ENCODE measurements around the gene INF2. TPM values are rescaled to one million over a fixed set of nuclear protein-coding genes. Genes with fewer than 3 reads are reported as not detected.

INF2 gene
- total RNA-seq, 1 experiment from 2014 or later, result 58.3 TPM

- TF ChIP-seq CTCF (conservative IDR thresholded peaks at IDR 0.05), result peak; percentile 74
- Histone ChIP-seq H3K14ac (ENCODE audit: insufficient read depth, low read length) (no peak overlapping the region), H3K18ac (ENCODE audit: insufficient read length, low read depth, low read length) (no peak overlapping the region), H3T11ph (ENCODE audit: low read length) (no peak overlapping the region), H3K27ac (ENCODE audit: insufficient read length, low read depth, low read length) (no peak overlapping the region), H2AK5ac (ENCODE audit: insufficient read length, low read length) (no peak overlapping the region), H4K8ac (replicated peaks; ENCODE audit: insufficient read length, low read depth, low read length) (no peak overlapping the region), H3K4me2 (ENCODE audit: insufficient read depth, insufficient read length, low read length) (no peak overlapping the region), H3K4ac (ENCODE audit: low read depth, low read length) (no peak overlapping the region), H3K79me2 (ENCODE audit: insufficient read depth, low read length) (no peaks in the 10 kb centered on the region), H3K9ac (ENCODE audit: extremely low read depth, insufficient read length, low read length) (no peak overlapping the region), H2BK12ac (ENCODE audit: insufficient read length, low read depth, low read length) (no peak overlapping the region), H3K9me3 (ENCODE audit: control insufficient read depth, low read depth, low read length) (no peaks in the 10 kb centered on the region), H4K20me1 (ENCODE audit: control insufficient read depth, insufficient read depth, insufficient read length) (peaks cover 2% of the 10 kb centered on the region), H2BK120ac (ENCODE audit: low read depth, low read length, poor library complexity, severe bottlenecking) (no peak overlapping the region), H2BK15ac (ENCODE audit: low read depth, low read length) (no peak overlapping the region), H4K5ac (ENCODE audit: insufficient read length, low read depth, low read length) (no peak overlapping the region), H2AFZ (ENCODE audit: low read length) (no peak overlapping the region), H3K56ac (ENCODE audit: insufficient read length, low read depth, low read length) (no peak overlapping the region), H3K23ac (ENCODE audit: insufficient read length, low read depth, low read length) (no peak overlapping the region), H4K91ac (ENCODE audit: insufficient read length, low read depth, low read length) (no peak overlapping the region), H3K23me2 (ENCODE audit: insufficient read length, low read depth, low read length, poor library complexity, severe bottlenecking) (no peaks in the 10 kb centered on the region), H3K27me3 (ENCODE audit: insufficient read depth, low read length) (no peaks in the 10 kb centered on the region; the same call in 1 of the 2 replicates), H2BK20ac (ENCODE audit: low read depth, low read length, poor library complexity, severe bottlenecking) (no peak overlapping the region), H2BK5ac (ENCODE audit: insufficient read length, low read length) (no peak overlapping the region), H3K4me1 (ENCODE audit: insufficient read depth, low read length) (no peaks in the 10 kb centered on the region), H3K79me1 (ENCODE audit: insufficient read depth, low read depth, low read length, poor library complexity, severe bottlenecking) (no peaks in the 10 kb centered on the region)
- Mint-ChIP-seq H3K4me3 (no peak overlapping the region), H3K27me3 (ENCODE audit: low read depth) (peaks cover 24% of the 10 kb centered on the region), H3K27ac (no peak overlapping the region), H3K9me3 (peaks cover 0 to 3% of the 10 kb centered on the region in 2 experiments; a peak in 1 of 5 replicates), H3K36me3 (ENCODE audit: insufficient read depth in 1 of 3, low read depth in 3 of 3) (peaks cover 0 to 3% (median 0%) of the 10 kb centered on the region in 3 experiments; a peak in 2 of 7 replicates), H3K4me1 (peaks cover 0 to 3% of the 10 kb centered on the region in 2 experiments; a peak in 1 of 4 replicates)
- no CpG with 5 or more reads among the region's 18 CpGs for WGBS (ENCODE audit: extremely low coverage, insufficient read length, low lambda C conversion rate)
- peak; percentile 76 for DNase-seq
Measured at GRCh38 chr14:104731320-104732294, 42.2 kb downstream of the INF2 start.

All from H9 (cell line).